Stimulated activated CD4-positive, alpha-beta T cell treated with anti-CD3 and anti-CD28 coated beads, Interleukin-2, amount 100 ng/mL, for 24 hours (primary cell): ENCODE data around the gene PCLO.
A peak's percentile ranks its signal among the peaks of the same experiment; 100 is the strongest.

Experiments
- DNase-seq, 2 donors: peaks; one replicate each; pipeline ENCODE4 v3.0.0-alpha.2; 2020

Gene PCLO

DNA sequence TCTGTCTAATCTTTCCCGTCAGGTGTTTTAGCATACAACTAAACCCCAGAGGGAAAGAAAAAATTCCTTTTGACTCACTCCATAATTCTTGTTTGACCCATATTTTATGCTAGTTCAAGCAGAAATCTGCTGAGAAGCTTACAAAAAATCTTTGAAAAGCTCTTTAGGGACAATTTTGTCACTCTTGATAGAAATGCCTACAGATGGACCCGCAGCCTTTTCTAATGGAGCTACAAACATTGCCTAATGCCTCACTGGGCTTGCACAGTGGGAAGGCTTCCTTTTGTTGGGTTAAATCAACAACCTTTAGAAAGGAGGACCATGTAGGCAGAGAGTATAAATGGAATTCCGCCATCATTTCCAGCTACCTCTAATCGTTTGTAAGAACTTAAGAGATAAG is 344.5 kb downstream of the PCLO start:
- no peak for DNase-seq

GRCh38 chr7:82816272-82816671 is 346.4 kb downstream of the PCLO start:
- no peak for DNase-seq

DNA sequence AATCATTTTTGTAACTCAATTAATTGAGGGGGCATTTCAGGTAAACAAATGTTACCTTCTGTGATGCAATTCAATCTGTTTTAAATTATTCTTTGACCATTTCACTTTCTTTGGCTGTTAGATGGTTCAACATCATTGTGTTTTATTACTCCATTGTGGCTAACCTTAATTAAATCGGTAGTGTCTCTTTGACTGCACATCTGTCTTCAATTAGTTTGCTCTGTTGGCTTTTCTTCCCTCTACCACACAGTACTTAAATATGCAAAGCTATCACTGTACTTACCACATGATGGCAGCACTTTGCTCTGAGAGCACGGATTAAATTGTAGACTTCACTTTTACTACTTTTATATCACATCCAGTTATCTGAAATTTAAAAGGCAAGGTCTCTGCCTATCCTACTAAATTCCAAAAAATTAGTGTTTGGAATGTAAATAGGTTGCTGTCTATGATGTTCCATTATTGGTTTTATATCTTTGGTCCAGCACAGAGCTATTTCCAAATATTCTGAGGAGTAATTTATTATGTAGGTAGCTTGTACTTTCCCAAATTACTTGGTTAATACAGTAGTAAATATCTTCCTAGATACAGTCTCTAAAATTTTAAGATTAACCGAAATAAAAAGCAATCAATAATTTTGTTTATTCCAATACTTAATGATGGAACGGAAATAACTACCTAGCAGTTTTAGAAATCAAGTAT is 352.0 kb downstream of the PCLO start:
- DNase-seq: no peak

- DNase-seq: no peak
Observed at GRCh38 chr7:82808633-82809032, 354.1 kb downstream of the PCLO start.

DNA sequence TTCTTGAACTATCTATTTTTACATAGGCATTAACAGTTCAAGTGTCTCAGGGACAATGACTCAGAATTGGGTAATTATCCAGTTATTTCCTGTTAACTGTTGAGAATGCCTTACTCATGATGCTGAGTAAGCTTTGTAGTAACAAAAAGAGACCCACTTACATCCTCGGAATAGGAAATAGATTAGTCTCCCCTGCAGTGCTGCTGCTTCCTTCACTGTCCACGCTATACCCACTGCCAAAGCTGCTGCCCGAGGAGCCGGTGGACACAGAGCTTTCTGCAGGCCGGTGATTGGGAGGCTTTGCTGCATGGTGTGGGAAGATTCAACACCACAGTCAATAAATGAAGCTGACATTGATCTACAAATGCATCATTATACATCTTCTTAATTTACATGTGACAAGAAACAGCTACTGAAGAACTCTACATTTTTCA is 357.1 kb downstream of the PCLO start:
- no peak for DNase-seq

DNA sequence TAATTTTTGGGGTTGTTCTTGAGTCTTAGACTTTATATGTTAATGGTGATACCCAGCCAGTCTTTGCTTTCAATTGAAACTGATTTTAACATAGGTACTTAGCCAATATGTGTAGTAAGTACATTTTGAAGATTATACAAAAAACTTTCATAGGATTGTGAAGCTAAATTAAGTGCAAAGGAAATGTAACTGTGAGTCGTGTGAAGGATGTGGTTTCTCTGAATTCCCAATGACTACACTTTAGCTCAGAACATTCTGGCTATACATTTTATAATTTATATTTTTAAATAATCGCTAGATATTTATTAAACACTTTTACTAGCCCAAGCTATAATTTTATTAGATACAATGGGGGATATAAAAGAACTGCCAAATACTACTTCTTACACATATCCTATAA is 359.3 kb downstream of the PCLO start:
- DNase-seq: no peak

DNA sequence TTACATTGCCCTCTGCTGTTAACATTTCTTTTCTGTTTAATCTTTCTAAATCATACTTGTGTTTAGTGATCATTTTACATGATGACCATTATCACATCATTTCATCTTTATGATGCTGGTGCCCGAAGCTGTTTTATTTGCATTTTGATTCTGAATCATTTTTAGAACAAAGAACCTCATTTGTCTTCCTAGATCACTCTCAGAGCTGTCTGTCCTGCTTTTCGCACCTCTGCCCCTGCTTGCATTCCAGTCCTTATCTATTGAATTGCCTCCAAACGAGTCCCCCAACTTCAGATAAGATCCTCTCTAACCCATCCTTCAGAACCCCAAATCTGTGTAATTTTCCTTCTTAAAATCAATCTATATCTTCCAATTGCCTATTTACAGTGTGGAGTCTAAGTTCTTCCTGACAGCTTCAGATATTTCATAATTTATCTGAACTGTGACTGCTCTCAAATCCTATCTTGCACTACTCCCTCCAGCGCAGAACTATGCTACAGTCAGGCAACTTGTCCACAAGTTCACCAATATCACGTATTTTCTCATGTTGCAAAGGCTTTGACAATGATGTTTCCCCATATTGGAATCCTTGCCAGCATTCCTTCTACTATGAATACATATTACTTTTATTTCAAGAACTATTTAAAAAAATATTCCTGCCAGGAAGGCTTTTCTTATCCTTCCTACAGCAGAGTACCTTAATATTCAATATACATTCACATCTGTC is 372.6 kb downstream of the PCLO start:
- DNase-seq: no peak

GRCh38 chr7:82778021-82778420 is 384.7 kb downstream of the PCLO start:
- no peak for DNase-seq

- DNase-seq: no peak
Observed at GRCh38 chr7:82762880-82763279, 399.8 kb downstream of the PCLO start.

DNA sequence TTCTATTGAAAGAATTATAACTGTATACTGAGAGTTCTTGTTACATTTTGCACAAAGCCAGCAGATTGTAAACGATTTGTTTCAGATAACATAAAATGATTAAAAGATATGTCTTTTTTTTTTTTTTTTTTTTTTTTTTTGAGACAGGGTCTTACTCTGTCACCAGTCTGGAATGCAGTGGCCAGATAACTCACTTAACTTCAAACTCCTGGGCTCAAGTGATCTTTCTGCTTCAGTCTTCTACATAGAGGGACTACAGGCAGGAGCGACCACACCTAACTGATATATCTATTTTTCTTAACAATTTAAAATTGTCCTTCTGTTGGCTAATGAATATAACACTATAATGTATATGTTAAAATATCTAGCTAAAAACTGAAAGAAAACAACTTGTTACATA is 401.9 kb downstream of the PCLO start:
- no peak for DNase-seq

DNA sequence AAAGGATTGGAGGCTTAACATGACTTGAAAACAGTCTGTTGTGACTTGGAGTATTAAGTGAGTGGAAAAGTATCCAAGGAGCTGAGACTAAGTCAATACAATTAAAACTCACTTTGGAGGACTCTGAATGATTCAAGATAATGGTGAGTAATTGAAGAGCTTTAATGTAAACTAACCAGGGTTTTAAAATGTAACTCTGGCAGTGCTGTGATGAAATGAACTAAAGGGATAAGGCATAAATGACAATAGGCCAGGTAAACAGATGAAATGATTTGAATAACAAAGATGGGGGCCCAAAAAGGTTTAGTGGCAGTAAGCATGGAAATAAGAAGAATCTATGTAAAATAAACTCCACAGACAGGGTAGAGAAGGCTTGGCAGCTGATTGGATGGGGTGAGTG is 402.6 kb downstream of the PCLO start:
- no peak for DNase-seq

DNA sequence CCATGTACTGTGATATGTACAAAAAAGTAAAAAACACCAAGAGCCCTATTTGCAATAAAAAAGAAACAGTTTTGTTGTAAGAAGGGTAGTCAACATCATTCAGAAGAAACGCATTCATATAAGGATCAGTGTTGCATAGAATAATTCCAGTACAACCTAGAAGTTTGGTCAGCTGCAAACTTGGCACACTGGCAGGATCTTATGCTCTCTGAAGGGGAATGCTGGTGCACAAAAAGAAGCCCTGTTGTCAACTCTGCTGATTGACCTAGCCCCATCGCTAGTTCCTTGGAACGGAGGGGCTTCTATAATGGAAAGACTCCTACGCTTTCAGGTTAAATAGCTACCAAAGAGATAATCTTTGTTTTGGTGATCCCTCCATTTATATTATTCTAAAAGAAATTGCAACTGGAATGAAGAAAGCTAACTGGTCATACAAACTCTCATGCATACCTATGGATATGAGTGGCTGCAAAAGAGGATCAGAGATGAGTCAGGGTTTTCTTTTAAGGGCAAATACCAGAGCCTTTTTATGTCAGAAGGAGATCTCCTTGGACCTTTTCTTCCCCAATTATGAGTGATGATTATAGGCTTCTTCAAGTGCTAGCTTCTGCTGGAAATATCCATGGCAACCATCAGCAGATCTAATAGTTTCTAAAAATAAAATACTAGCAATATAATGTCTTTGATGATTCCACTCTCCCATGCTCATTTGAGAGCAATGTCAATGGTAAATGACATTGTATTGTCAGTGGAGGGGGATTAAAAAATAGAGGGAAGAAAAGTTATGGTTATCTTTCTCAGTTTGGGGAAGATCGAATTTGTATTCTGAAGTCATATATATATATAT is 406.8 kb downstream of the PCLO start:
- no peak for DNase-seq

DNA sequence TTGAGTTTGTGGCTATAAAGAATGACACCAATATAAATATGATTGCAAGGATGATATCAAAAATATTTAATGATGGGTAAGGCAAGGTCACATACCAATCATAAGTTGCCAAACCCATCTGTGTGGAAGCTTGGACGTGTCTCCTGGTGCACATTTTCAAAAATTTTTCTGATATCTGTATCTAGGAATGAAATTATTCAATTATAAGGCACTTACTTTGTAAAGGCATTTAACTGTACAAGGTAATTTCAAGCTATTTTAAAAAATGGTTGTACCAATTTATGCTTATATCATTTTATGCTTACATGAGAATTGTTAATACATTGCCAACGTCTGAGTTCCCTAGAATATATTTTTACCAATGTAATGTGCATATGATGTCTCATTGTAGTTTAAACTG is 412.7 kb downstream of the PCLO start:
- DNase-seq: no peak

- no peak for DNase-seq
Observed at GRCh38 chr7:82745820-82746219, 416.9 kb downstream of the PCLO start.

GRCh38 chr7:82745117-82745516 is 417.6 kb downstream of the PCLO start:
- no peak for DNase-seq

- no peak for DNase-seq
Observed at GRCh38 chr7:82742163-82742562, 420.5 kb downstream of the PCLO start.

GRCh38 chr7:82741493-82741892 is 421.2 kb downstream of the PCLO start:
- DNase-seq: no peak

GRCh38 chr7:82740246-82740848 is 422.3 kb downstream of the PCLO start:
- peak in 1 of 2 donors; percentile 16 for DNase-seq

DNA sequence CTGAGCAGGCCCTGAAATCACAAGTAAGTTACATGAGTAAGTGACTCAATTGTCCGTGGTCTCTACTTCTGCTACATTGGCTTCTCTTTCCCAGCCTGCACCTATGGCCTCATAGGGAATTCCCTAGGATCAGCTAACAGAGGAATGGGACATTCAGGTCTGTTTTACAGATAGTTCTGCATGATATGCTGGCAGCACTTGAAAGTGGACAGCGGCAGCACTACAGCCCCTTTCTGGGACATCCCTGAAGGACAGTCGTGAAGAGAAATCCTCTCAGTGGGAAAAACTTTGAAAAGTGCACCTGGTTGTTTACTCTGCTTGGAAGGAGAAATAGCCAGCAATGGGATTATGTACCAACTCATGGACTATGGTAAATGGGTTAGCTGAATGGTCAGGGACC is 426.1 kb downstream of the PCLO start:
- DNase-seq: no peak

GRCh38 chr7:82732677-82733076 is 430.0 kb downstream of the PCLO start:
- no peak for DNase-seq

DNA sequence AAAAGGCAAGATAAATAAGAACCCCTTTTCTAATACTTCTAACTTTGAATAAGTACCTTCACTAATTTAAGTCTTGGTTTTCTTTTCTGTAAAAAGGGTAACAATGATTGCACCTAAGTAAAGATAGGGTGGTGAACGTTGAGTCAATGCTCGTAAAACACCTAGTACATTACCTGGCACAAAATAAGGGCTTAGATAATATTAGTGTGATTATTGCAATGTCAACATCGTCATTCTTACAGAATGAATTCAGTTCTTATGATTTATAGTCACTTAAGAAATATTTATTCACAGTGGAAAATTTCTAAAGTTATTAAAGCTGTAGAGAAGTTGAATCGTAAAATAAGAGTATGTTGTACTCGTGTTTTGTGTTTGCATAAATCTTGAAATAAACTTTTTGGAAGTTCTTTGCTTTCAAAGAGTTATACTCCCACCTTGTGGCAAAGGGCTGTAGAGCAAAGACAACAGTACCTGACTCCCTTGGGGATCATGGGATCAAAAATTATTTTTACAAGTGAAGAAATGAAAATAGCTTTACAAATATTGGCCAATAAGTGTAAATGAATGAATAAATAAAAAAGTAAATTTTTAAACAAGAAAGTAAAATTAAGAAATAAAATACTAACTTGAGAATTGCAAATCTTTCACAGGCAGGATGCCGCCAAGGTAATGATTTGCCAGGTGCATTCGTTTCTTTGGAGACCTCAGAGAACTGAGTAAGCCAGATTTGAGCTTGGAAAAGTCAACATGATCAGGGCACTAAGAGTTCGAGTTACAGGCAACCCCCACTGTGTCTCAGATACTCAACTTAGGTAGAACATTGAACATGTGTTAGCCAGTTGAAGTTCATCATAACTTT is 433.3 kb downstream of the PCLO start:
- no peak for DNase-seq
